Posterior cingulate gyrus (tissue), 11 donors: ENCODE data around the gene GPR17.

Source experiments
- DNase-seq, 10 donors: peaks; one replicate each; pipeline versions ENCODE4 v3.0.0 to v3.0.0-alpha.2; 2020 to 2021; ENCODE audit warnings: mixed read lengths in 3 of 10
- intact Hi-C: fragments of 100-400 bp; cut with DNase I; formaldehyde crosslinking; loops from one replicate; pipeline ENCODE4 v1.15.1; 2023

The GPR17 gene

DNA sequence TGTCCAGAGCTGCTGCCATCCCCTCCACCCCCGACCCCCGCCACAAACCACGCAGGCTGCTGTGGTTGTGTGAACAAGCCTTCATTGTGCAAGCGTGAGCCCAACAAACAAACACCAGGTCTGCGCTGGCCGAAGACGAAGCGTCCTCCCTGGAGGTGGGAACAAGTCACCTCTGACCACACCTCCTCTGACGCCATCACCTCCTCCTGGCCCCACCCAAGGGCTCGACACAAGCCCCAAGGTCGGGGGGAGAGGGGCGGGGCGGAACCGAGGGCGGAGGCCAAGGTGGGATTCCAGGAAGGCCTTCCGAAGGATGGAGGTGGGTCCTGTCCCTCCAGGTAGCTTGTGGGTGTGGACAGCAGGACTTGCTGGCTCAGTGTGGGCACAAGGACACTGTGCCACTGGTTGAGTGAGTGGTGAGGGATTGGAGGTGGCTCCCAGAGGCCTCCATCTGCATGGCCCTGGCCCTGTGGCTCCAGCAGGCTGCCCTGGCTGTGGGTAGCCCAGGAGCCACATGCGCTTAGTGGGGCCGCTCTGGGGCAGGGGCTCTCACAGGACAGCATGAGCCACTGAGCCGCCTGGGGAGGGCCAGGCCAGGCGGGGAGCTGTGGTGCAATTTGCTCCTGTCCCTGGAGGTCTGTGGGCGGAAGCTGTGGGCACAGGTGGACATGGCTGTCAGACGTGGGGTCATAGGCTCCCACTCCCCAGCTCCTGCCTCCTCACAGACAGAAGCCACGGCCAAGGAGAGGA, 7.4 kb upstream of the GPR17 start:
- intact Hi-C loops: no loop called here

DNA sequence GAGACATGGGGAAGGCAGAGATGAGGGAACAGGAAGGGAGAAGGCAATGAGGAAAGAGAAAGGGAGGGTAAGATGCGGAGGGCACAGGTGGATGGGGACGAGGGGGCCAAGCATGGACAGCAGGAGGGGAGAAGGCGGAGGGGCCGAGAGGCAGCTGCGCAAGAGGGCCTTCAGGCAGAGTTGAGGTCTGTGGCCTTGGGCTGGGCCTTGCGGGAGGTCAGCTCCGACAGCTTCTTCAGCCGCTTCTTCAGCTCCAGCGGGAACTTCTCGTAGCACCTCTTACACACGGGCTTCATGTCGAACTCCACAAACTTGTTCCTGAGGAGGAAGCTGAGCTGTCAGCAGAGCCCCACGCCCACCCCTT, 6.9 kb upstream of the GPR17 start:
- intact Hi-C loops: no loop called here
- no peak for DNase-seq

More for the DNA sequence above, 7.4 kb upstream of the GPR17 start:
- peak in 1 of 10 donors; percentile 65 for DNase-seq

DNA sequence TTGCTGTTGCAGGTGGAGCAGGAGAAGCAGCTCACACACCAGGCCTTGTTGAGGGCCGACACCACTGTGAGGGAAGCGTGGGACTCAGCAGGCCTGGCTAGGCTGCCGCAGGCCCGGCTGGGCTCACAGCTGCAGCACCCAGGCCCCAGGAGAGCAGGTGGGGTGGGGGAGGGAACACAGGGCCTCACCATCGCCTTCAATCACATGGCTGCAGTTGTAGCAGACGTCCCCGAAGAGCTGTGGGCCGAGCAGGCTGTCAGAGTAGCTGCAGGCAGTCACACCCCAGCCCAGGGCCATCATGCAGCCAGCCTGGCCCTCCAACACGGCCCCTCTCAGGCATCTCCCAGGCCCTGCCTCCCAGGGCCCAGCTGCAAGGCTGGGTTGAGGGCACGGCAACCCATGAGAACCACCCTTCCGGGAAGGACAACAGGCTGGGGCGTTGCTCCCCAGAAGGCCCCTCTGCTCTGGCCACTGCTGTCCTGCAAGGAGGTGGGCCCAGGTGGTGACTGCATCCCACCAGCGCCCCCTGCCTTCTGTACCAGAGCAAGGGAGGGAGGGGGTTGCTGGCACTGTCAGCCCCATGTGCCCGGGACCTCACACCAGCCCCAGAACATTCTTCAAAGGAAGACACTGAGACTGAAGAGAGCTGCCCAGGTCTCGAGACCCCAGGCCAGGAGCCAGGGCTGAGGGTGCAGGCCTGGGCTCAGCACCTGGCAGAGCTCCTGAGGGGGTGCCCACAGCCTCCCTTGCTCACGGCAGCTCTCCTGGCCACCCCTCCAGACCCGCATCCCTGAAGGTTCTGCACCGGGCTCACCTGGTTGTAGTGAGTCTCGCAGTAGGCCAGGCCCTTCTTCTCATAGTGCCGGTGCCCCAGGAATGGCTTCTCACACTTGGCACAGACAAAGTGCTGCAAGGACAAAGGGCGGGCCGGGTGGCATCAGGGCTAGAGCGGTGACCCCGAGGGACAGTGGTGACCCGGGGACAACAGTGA, 5.6 kb upstream of the GPR17 start:
- intact Hi-C loops: no loop called here
- DNase-seq: no peak

DNA sequence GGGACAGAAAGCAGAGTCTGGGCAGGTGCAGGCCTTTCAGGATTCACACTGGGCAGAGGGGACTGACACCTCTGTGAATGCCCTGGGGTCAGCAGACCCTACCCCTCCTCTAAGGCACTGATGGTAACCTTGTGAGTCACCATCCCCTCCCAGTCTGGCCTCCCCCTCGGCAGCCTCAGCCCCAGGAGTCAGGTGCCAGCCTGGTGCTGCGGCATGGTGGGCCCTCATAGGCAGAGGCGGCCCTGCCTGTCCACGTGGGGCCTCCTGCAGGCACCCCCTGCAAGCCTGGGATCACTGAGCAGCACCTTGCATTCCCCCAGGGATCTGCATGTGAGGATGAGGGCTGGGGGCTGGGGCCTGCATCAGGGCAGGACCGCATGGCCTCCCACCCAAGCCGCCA, 4.8 kb upstream of the GPR17 start:
- DNase-seq: no peak
- intact Hi-C loops: no loop called here

DNA sequence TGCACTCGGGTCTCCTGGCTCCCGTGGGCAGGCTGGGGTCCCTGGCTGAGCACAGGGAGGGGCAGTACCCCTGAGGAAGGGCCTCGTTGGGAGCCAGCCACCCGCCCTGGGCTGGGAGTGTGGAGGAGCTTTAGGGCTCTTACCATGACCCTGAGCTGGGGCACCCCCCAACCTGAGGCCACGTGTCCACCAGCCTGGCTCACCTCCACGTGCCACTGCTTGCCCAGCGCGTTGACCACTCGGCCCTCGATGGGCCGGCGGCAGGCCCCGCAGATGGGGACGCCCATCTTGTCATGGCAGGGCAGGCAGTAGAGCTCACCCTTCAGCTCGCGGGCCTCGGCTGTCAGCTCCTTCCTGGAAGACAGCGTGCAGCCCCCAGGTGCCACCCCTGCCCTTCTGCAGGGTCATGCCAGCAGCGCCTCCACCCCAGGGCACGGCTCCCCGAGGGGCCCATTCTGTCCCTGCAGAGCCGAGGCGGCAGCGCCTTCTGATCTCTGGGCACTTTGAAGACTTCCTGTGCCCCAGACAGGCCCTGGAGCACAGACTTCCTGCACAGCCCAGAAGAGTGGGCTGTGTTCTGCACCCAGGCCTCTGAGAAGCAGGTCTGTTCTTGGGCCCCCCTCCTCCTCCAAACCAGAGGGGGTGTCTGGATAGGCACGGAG, 4.0 kb upstream of the GPR17 start:
- intact Hi-C loops: no loop called here
- no peak for DNase-seq

DNA sequence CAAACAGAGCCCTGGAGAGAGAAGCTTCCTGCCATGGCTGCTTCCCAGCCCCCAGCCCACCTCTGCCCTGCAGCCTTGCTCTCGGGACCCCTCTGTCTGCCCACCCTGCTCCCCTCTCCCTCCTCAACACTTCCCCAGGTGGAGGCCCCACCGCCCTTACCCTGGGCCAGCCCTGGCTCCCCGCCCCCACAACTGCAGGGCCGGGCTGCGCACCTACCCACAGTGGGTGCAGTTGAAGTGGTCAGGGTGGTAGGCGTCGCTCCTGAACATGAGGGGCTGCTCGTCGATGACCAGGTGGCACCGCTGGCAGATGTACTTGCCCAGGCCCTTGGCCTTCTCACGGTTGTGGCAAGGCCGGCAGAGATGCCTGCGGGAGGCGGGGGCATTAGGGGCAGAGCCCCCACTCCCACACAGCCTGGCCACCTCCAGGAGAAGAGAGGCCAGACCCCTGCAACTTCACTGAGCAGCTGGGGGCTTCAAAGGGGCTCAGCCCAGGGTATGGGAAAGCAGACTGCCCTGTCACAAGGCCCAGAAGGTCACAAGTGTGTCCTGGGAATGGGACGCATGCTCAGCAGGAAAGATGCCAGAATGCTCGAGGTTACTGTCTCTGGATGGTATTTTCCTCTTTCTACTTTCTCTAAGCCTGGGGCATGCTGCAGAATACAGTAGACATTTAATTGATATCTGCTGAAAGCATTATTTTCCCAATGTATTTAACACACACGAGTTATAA, 3.1 kb upstream of the GPR17 start:
- intact Hi-C loops: no loop called here
- DNase-seq: no peak

DNA sequence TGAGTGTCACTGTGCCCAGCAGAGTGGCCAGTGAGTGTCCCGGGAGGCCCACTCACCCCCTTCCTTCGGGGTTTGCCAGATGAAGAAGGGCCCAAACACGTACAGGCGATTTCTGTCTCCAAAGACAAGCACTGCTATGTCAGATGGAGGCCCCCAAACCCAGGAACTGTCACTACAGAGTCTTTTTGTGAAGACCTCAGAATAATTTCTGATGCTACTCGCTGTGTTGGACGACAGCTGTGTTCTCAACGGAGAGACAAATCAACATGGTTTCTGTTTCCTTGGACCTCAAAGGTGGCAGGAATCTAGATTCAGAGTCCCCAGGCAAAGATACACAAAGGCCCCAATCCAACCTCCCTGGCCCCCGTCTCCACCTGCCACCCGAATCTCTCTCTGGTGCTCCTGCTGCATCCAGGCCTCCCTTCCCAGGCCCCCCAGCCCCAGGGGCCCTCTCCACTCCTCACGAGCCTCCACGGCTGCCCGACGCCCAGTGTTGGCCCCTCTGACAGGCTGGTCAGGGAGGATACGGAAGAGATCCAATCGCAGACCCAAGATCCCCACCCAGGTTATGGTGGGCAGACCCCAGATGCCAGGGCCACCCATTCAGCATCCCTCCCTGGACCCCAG, 2.4 kb upstream of the GPR17 start:
- intact Hi-C loops: no loop called here
- DNase-seq: peak in 2 of 10 donors; percentile 35 to 62

DNA sequence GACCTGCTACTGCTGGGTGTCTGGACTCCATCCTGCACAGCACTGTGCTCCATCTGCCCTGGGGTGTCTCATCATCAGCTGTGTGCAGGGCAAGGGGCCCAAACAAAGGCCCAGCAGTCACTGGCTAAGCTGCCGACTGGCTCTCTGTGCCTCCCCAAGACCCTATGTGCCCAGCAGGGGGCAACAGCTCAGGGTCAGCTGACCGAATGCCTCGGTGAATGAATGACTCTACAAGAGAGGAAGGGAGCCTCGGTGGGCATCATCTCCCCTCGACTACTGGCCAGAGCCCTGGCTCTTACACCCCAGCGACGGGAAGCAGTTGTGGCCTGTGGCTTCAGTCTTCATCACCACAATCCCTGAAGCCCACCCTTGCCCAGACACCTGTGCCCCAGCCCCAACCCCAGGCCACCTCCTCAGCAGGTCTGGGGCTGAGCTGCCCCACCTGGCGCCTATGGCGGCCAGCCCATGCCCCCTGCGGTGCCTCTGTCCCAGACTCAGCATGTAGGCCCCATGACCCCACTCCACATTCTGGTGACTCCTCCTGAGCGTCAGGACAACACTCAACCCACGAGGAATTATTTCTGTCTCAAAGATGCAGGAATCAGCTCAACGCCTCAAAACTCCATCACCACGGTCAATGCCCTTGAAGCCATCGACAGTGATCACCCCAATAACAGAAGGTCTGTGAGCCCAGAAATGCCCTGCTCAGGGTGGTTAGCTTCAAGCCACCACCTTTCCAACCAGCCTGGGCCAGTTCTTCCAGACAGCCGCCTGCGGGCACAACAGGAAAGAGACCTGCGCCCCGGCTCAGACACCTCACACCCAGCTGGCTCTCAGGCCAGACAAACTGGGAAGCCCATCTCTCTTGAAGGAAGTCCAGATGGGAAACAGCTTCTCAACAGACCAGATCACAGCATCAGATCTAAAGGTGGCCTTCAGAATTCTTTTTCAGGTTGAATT, 1.6 kb upstream of the GPR17 start:
- intact Hi-C loops: loop anchor here (5.0 kb wide), 2 partner anchors 53 to 117 kb away; partner anchors contain the start of gene IWS1
- DNase-seq: peak in 2 of 10 donors; percentile 65 to 81

DNA sequence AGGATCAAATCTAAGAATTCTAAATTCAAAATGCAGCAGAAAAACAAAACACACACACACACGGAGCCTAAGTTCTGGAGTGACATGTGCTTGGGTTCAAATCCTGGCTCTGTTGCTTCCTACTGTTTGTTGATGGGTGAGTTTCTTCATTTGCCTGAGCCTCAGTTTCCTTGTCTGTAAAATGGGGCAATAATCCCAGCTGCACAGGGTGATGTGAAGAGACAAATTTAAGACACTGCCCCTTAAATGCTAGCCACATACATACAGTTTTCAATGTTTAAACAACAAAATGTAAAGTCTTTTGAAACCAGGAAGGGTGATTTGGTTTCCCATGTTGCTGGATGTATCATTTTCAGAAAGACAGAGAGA, 943 bp upstream of the GPR17 start:
- no peak for DNase-seq
- intact Hi-C loops: loop anchor here (5.0 kb wide), 2 partner anchors 52 to 118 kb away; partner anchors contain the start of gene IWS1

DNA sequence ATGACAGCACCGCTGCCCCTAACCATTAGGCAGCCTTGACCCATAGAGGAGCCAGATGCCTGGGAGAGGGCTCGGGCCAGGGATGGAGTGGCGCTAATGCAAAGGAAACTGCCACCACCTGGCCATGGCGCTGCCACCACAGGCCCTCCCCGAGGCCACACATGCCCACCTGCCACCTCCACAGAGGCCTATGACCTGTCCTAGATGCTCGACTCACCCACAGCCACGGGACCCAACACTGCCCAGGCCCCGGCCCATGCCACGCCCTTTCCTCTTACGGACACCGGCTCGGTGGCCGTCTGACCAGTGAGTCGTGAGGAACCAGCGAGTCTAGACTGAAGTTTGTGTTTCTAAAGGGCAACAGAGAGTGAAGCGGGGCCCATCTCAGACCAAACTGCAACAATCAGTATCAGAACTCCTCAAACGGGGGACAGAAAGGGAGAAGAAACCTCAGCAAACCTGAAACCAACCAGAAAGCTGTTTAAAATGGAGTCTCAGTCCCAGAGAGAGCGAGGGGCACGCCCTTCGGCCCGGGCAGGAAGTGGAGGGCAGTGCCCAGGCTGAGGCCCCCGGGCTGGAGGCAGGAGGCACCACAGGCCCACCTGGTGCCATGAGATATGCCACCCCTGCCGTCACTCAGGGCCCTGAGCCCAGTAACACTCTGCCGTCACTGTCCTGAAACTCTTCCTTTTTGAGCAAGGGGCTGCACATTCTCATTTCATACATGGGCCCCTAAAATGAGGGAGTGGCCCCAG, 711 bp downstream of the GPR17 start:
- DNase-seq: peak in 3 of 10 donors; percentile 54 to 77 (median 72)

DNA sequence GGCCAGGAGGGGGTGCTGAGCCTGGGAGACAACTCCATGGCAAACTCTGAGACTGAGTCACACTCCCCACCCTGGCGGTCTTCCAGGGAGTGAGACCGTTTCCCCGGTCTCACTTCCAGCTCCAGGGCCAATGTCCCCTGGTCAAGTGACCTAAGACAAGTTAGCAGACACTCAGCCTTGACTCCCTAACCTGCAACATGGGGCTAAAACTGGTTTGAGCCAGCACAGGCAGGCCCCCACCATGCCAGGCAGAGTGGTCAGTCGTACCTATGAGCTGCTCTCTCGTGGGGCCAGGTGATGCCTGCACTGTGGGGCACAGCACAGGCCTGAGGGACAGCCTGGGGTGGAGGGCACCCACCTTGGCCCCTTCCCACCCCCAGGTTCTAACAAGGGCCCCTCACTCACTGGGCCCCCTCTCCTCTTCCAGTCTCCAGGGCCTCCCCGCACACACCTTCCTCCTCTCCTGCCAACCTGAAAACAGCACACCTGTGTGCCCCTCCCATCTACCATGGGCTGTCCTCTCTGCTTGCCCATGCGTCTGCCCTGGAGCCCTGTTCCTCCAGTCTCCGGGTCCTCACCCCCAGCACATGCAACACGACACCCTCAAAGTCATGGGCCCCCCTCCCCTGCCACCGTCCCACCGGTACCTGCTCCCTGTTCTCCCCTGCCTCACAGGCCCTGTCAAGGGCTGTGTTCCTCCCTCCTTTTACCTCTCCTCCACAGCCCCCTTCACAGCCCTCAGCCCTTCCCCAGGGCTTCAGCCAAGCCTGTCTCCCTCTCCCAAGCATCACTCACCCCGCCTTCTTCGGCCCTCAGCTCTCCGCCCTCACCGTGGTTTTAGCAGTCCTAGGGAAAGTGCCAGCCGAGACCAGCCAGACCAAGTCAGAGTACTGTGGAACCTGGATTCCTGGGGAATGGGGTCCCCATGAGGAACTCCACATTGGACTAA, 1.6 kb downstream of the GPR17 start:
- peak in 3 of 10 donors; percentile 50 to 76 (median 70) for DNase-seq
- intact Hi-C loops: loop anchor here (5.0 kb wide), 2 partner anchors 50 to 120 kb away; partner anchors contain the start of gene IWS1

More for the DNA sequence above, 711 bp downstream of the GPR17 start:
- intact Hi-C loops: loop anchor here (5.0 kb wide), 2 partner anchors 51 to 119 kb away; partner anchors contain the start of gene IWS1

DNA sequence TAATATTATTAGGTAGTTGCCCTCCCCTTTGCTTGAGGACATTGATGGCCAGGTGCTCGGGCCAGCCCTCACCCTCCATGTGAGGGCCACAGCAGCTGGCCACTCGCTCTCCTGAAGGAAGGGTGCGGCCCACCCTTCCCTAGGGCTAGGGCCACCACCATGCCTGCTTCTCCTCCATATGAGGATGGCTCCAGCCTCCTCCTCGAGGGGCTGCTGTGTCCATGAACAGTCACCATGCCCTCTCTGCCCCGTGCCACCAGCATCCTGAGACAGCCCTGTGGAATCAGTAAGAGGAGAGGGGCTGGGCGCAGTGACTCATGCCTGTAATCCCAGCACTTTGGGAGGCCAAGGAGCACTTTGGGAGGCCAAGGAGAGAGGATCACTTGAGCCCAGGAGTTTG, 2.4 kb downstream of the GPR17 start:
- intact Hi-C loops: loop anchor here (5.0 kb wide), 2 partner anchors 49 to 121 kb away; partner anchors contain the start of gene IWS1
- DNase-seq: peak in 2 of 10 donors; percentile 41 to 53

DNA sequence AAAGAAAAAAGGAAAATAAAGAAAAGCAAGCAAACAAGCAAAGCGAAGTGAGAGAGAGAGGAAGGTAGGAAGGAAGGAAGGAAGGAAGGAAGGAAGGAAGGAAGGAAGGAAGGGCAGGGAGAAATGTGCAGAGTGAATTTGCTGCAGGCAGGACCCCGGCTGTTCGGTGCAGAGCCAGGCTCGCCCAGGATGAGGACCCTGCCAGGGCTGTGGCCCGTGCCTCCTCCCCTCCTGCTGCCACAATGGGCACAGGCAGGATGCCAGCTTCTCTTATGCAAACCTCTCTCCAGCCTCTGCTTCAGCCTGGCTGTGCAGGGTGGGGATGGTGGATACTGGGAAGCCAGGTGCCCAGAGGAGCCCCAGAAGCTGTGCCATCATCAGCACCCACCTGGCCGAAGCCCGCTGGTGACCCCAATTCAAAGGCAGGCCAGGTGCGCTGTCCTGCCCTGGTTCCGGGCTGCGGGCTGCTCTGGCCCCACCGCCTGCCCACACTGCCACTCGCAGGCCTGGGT, 3.2 kb downstream of the GPR17 start:
- intact Hi-C loops: loop anchor here (1.0 to 5.0 kb wide), 3 partner anchors 48 to 122 kb away; partner anchors contain the start of gene IWS1
- DNase-seq: peak in 4 of 10 donors; percentile 47 to 83 (median 68)

DNA sequence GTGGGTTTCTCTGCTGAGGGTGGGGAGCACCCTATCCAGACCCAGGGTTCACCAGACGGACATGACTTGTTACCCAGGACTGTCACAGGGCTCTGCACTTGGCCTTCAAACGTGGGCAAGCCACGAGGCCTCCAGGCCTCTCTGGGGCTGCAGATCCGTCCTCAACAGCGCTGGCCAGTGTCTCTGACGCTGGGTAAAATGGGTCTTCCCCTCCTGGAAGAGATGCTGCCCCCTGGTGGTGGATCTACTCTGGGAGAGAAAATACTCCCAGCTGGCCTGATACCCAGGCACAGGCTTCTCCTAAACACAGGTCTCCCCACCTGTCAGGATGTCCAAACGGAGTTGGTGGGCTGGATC, 3.7 kb downstream of the GPR17 start:
- peak in 8 of 10 donors; percentile 70 to 95 (median 84) for DNase-seq

DNA sequence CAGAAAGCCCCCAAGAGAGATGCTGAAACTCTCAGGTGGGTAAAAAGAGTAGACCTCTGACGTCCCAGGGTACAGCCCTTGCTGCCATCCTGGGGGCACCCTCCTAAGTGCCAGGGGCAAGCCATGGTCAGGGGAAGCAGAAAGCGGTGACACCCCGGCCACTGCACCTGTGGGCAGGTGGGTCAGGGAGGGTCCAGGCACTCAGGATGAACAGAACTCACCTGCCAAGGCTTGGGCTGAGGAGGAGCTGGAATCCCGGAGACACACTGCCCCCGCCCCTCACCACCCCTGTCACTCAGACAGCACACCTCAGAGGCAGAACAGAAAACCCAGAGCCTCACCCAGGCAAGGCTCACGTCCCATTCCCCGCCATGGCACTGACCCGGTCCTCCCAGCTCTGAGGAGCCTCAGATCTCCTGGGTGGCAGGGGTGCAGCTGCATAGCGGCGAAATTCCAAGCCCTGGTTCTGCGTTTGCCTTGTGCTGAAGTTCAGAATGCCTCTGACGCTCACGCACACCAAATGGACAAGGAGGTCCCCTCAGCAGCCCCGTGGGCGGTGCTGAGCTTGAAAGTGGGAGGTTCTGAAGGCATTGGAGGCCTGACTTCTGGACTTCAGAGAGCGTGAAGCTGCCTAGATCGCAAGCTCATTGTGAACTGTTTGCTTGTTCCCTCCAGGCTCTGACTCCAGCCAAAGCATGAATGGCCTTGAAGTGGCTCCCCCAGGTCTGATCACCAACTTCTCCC, 4.3 kb downstream of the GPR17 start:
- intact Hi-C loops: no loop called here
- peak in 3 of 10 donors; percentile 48 to 82 (median 65) for DNase-seq

More for the DNA sequence above, 3.7 kb downstream of the GPR17 start:
- intact Hi-C loops: loop anchor here (1.0 to 5.0 kb wide), 3 partner anchors 48 to 122 kb away; partner anchors contain the start of gene IWS1
